Measurements from ENCODE around the gene TPPP3. TPM values are rescaled to one million over a fixed set of nuclear protein-coding genes. Genes with fewer than 3 reads are reported as not detected.
A peak's percentile ranks its signal among the peaks of the same experiment; 100 is the strongest.

Gene TPPP3
- total and polyA plus RNA-seq, 9 of the 15 experiments (the other 6 are each of a cell fraction or from before 2014, with no cell fraction given): 0.13 to 0.50 (median 0.36) TPM; not detected in 2

DNA sequence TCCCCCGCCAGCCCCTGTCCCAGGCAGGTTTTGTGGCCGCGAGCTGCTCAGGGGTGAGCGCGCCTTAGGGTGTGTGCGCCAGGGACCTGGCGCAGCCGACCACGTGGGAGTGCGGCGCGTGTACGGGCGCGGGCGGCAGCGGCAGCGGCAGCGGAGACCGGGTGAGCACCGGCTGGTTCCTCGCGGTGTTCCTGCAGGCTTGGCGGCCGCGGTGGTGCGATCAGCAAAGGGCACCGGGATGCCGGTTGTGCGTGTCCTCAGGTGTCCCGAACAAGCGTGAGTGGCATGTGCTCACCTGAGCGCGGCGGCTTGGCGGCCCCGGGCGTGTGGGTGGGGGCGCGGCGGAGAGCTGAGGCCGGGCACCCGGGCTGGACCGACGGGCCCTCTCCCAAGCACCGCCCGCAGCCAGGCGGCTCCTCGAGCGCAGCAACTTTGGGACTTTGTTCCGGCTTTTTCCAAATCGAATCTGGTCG lies 37.2 kb upstream of the TPPP3 start (continued):
- TF ChIP-seq TOE1 (IDR thresholded peaks at IDR 0.05; ENCODE audit: borderline replicate concordance) (no peak), TOE1 (CRISPR knock-in tag; IDR thresholded peaks at IDR 0.05; ENCODE audit: borderline replicate concordance, low read depth) (no peak), USF1 (CRISPR knock-in tag; IDR thresholded peaks at IDR 0.05) (peak; percentile 44), ZNF764 (CRISPR knock-in tag; IDR thresholded peaks at IDR 0.05; ENCODE audit: low read depth) (no peak), CTBP1 (IDR thresholded peaks at IDR 0.05; ENCODE audit: borderline replicate concordance) (peak; percentile 57; the same call in 1 of the 2 replicates), ZFP30 (CRISPR knock-in tag; IDR thresholded peaks at IDR 0.05; ENCODE audit: borderline replicate concordance) (no peak), CEBPB (tag; IDR thresholded peaks at IDR 0.05) (no peak), CREB1 (IDR thresholded peaks at IDR 0.05) (no peak), CREB1 (CRISPR knock-in tag; IDR thresholded peaks at IDR 0.05) (0 out of 2 replicates have a peak, but pooled peaks have one; percentile 34), L3MBTL2 (IDR thresholded peaks at IDR 0.05) (peak; percentile 56; the same call in 1 of the 2 replicates), POLR2G (IDR thresholded peaks at IDR 0.05; ENCODE audit: low read depth, low read length) (0 out of 2 replicates have a peak, but pooled peaks have one; percentile 30), RB1 (IDR thresholded peaks at IDR 0.05; ENCODE audit: low read depth) (no peak), TEAD1 (CRISPR knock-in tag; IDR thresholded peaks at IDR 0.05) (no peak), MYBL2 (IDR thresholded peaks at IDR 0.05; ENCODE audit: low read depth) (no peak), MYBL2 (CRISPR knock-in tag; IDR thresholded peaks at IDR 0.05; ENCODE audit: borderline replicate concordance) (no peak), ESRRB (CRISPR knock-in tag; IDR thresholded peaks at IDR 0.05; ENCODE audit: borderline replicate concordance) (no peak), IRF2 (CRISPR knock-in tag; IDR thresholded peaks at IDR 0.05) (no peak)
- TF ChIP-seq, protein P1, sequence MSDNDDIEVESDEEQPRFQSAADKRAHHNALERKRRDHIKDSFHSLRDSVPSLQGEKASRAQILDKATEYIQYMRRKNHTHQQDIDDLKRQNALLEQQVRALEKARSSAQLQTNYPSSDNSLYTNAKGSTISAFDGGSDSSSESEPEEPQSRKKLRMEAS (CRISPR knock-in tag; IDR thresholded peaks at IDR 0.05): peak; percentile 87
- TF ChIP-seq, protein P2, sequence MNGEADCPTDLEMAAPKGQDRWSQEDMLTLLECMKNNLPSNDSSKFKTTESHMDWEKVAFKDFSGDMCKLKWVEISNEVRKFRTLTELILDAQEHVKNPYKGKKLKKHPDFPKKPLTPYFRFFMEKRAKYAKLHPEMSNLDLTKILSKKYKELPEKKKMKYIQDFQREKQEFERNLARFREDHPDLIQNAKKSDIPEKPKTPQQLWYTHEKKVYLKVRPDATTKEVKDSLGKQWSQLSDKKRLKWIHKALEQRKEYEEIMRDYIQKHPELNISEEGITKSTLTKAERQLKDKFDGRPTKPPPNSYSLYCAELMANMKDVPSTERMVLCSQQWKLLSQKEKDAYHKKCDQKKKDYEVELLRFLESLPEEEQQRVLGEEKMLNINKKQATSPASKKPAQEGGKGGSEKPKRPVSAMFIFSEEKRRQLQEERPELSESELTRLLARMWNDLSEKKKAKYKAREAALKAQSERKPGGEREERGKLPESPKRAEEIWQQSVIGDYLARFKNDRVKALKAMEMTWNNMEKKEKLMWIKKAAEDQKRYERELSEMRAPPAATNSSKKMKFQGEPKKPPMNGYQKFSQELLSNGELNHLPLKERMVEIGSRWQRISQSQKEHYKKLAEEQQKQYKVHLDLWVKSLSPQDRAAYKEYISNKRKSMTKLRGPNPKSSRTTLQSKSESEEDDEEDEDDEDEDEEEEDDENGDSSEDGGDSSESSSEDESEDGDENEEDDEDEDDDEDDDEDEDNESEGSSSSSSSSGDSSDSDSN (IDR thresholded peaks at IDR 0.05; ENCODE audit: borderline replicate concordance in 1 of 2, low read depth in 2 of 2, low read length in 2 of 2): no peak

All from K562 (cell line).